ENCODE data around the gene CLCN5.

DNA sequence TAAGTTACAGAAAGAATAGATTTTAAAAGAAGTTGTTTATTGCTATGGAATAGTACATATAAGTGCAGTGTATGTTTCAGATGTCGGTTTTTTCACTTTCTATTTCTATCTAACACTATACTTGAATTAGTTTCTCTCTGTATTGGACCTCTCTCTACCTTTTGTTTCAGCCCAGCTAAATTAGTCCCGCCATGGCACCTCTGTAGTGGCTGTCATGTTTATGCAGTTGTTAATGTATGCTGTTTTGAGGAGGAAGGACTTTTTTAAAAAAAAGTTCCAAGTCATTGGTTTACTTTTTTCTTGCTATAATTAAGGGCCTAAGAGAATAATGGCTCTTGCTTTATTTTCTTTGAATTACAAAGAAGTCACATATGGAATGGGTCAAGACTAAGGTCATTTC, 160.3 kb downstream of the CLCN5 start:
- no peak for TF ChIP-seq EGR1 (IDR thresholded peaks at IDR 0.05)
- no peak for TF ChIP-seq RAD21 (IDR thresholded peaks at IDR 0.05; ENCODE audit: low read depth)
- TF ChIP-seq FOXM1 (IDR thresholded peaks at IDR 0.05; ENCODE audit: borderline replicate concordance, low read depth): no peak
- no peak for TF ChIP-seq YY1 (IDR thresholded peaks at IDR 0.05; ENCODE audit: low read depth)
- TF ChIP-seq TAF1 (IDR thresholded peaks at IDR 0.05; ENCODE audit: low read depth): no peak
- TF ChIP-seq, protein P1, sequence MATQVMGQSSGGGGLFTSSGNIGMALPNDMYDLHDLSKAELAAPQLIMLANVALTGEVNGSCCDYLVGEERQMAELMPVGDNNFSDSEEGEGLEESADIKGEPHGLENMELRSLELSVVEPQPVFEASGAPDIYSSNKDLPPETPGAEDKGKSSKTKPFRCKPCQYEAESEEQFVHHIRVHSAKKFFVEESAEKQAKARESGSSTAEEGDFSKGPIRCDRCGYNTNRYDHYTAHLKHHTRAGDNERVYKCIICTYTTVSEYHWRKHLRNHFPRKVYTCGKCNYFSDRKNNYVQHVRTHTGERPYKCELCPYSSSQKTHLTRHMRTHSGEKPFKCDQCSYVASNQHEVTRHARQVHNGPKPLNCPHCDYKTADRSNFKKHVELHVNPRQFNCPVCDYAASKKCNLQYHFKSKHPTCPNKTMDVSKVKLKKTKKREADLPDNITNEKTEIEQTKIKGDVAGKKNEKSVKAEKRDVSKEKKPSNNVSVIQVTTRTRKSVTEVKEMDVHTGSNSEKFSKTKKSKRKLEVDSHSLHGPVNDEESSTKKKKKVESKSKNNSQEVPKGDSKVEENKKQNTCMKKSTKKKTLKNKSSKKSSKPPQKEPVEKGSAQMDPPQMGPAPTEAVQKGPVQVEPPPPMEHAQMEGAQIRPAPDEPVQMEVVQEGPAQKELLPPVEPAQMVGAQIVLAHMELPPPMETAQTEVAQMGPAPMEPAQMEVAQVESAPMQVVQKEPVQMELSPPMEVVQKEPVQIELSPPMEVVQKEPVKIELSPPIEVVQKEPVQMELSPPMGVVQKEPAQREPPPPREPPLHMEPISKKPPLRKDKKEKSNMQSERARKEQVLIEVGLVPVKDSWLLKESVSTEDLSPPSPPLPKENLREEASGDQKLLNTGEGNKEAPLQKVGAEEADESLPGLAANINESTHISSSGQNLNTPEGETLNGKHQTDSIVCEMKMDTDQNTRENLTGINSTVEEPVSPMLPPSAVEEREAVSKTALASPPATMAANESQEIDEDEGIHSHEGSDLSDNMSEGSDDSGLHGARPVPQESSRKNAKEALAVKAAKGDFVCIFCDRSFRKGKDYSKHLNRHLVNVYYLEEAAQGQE (IDR thresholded peaks at IDR 0.05; ENCODE audit: low read depth): no peak
- TF ChIP-seq TCF12 (IDR thresholded peaks at IDR 0.05; ENCODE audit: low read depth): no peak
- TF ChIP-seq, protein P2, sequence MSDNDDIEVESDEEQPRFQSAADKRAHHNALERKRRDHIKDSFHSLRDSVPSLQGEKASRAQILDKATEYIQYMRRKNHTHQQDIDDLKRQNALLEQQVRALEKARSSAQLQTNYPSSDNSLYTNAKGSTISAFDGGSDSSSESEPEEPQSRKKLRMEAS (IDR thresholded peaks at IDR 0.05): no peak
- TF ChIP-seq TEAD4 (IDR thresholded peaks at IDR 0.05): no peak
- no peak for TF ChIP-seq CREB1 (IDR thresholded peaks at IDR 0.05; ENCODE audit: low read depth)
- no peak for TF ChIP-seq EP300 (IDR thresholded peaks at IDR 0.05; ENCODE audit: borderline replicate concordance)
- TF ChIP-seq CEBPB (IDR thresholded peaks at IDR 0.05): no peak
- no peak for TF ChIP-seq NFIC (IDR thresholded peaks at IDR 0.05)
